Measurements from ENCODE around the gene HIC1.

DNA sequence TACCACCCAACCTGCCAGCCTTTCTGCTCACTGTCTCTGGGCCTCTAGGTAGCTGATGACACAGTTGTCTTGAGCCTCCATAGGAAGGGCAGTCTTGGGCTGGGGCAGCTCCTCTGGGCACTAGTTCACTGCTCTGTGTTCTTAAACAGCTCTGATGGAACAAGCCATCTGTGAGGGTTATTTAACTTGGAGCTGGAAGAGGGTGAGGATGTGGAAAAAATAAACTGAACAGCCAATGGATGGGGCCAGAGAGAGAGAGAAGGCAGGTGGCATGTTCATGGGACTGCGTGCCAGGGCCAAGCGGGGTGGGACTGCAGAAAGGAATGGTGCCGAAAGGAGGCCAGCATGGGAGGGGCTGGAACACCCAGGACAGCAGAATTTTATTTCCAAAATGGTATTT, 52.6 kb downstream of the HIC1 start:
- TF ChIP-seq EZH2 (IDR thresholded peaks at IDR 0.05; ENCODE audit: borderline replicate concordance, low read depth, low read length), result no peak
- TF ChIP-seq, protein P1, sequence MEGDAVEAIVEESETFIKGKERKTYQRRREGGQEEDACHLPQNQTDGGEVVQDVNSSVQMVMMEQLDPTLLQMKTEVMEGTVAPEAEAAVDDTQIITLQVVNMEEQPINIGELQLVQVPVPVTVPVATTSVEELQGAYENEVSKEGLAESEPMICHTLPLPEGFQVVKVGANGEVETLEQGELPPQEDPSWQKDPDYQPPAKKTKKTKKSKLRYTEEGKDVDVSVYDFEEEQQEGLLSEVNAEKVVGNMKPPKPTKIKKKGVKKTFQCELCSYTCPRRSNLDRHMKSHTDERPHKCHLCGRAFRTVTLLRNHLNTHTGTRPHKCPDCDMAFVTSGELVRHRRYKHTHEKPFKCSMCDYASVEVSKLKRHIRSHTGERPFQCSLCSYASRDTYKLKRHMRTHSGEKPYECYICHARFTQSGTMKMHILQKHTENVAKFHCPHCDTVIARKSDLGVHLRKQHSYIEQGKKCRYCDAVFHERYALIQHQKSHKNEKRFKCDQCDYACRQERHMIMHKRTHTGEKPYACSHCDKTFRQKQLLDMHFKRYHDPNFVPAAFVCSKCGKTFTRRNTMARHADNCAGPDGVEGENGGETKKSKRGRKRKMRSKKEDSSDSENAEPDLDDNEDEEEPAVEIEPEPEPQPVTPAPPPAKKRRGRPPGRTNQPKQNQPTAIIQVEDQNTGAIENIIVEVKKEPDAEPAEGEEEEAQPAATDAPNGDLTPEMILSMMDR (IDR thresholded peaks at IDR 0.05 in 2 of 3, conservative IDR thresholded peaks at IDR 0.05 in 1 of 3; ENCODE audit: insufficient read depth in 2 of 3, low read depth in 1 of 3, low read length in 3 of 3), result no peak
- TF ChIP-seq ATF7 (IDR thresholded peaks at IDR 0.05), result no peak
- no peak for TF ChIP-seq ZNF133 (CRISPR knock-in tag; IDR thresholded peaks at IDR 0.05)
- TF ChIP-seq ESRRB (CRISPR knock-in tag; IDR thresholded peaks at IDR 0.05; ENCODE audit: borderline replicate concordance), result no peak
- TF ChIP-seq CREBBP (IDR thresholded peaks at IDR 0.05; ENCODE audit: low read depth, low read length), result no peak

Measured in K562 (cell line).